Calu3 (cell line): Measurements from ENCODE around the gene NIT2. TPM values are rescaled to one million over a fixed set of nuclear protein-coding genes. Genes with fewer than 3 reads are reported as not detected.

ENCODE experiments used
- BruUV-seq: library from RNA; stranded (reverse); fragments of 400-500 nt; replicated peaks from 2 replicates; lab custom pipeline; 2021; lab: Mats Ljungman, UMichigan
- CTCF ChIA-PET: fragments of 300-600 bp; sonication (Branson Sonifier 250); formaldehyde crosslinking; loops from one replicate; lab custom pipeline; 2022; ENCODE audit warnings: antibody characterized with exemption; lab: Charles Lee
- DNase-seq: peaks from one replicate; pipeline ENCODE4 v3.0.0; 2022
- H3K27ac Mint-ChIP-seq: one replicate; pipeline ENCODE4 v1.8.0; 2022; ENCODE audit warnings: mixed read lengths; ENCODE audit not compliant: unreplicated experiment
- H3K27me3 Mint-ChIP-seq: one replicate; pipeline ENCODE4 v1.8.0; 2022; ENCODE audit warnings: mixed read lengths; ENCODE audit not compliant: unreplicated experiment
- H3K36me3 Mint-ChIP-seq: one replicate; pipeline ENCODE4 v1.8.0; 2022; ENCODE audit warnings: mild to moderate bottlenecking, moderate library complexity, mixed read lengths; ENCODE audit not compliant: insufficient read depth, unreplicated experiment
- H3K4me1 Mint-ChIP-seq: one replicate; pipeline ENCODE4 v1.8.0; 2022; ENCODE audit warnings: mild to moderate bottlenecking, low read depth, mixed read lengths; ENCODE audit not compliant: unreplicated experiment
- H3K4me3 Mint-ChIP-seq: one replicate; pipeline ENCODE4 v1.8.0; 2022; ENCODE audit warnings: mild to moderate bottlenecking, low read depth, moderate library complexity, mixed read lengths; ENCODE audit not compliant: unreplicated experiment
- H3K9me3 Mint-ChIP-seq: one replicate; pipeline ENCODE4 v1.8.0; 2022; ENCODE audit warnings: low read depth, mixed read lengths; ENCODE audit not compliant: unreplicated experiment
- CTCF ChIP-seq: fragments of 200-600 bp; IDR thresholded peaks from one replicate; pipeline ENCODE4 v1.8.0; 2022; ENCODE audit warnings: antibody characterized with exemption; ENCODE audit not compliant: unreplicated experiment
- intact Hi-C: fragments of 100-400 bp; cut with micrococcal nuclease; formaldehyde crosslinking; loops from one replicate; pipeline ENCODE4 v1.10.0; 2022; ENCODE audit not compliant: unreplicated experiment
- total RNA-seq: library from RNA; stranded (reverse); gene quantifications from 2 replicates; pipeline ENCODE4 v1.2.3, GENCODE V29; 2022

Gene NIT2
- total RNA-seq, 1 experiment from 2014 or later = 57.4 TPM

GRCh38 chr3:100352296-100353231 is 18.0 kb downstream of the NIT2 start:
- Mint-ChIP-seq H3K4me1 (no peaks in the 10 kb centered on the region), H3K36me3 (peaks cover 9% of the 10 kb centered on the region), H3K27ac (no peak overlapping the region), H3K27me3 (no peaks in the 10 kb centered on the region), H3K4me3 (no peak overlapping the region), H3K9me3 (no peaks in the 10 kb centered on the region)
- CTCF ChIA-PET = no interaction called here
- no TSS peak for BruUV-seq
- intact Hi-C loops = no loop called here
- no peak for DNase-seq
- TF ChIP-seq CTCF = no peak

GRCh38 chr3:100354850-100355249 is 20.3 kb downstream of the NIT2 start:
- BruUV-seq = no TSS peak
- peaks cover 3% of the 10 kb centered on the region for H3K36me3 Mint-ChIP-seq

GRCh38 chr3:100358413-100358812 is 23.9 kb downstream of the NIT2 start:
- no peak for DNase-seq
- H3K4me1 Mint-ChIP-seq = no peaks in the 10 kb centered on the region
- no TSS peak for BruUV-seq
- H3K27ac Mint-ChIP-seq = no peak overlapping the region
- H3K9me3 Mint-ChIP-seq = no peaks in the 10 kb centered on the region
- no peak for TF ChIP-seq CTCF
- H3K27me3 Mint-ChIP-seq = no peaks in the 10 kb centered on the region
- H3K36me3 Mint-ChIP-seq = peaks cover 7% of the 10 kb centered on the region
- H3K4me3 Mint-ChIP-seq = no peak overlapping the region
- CTCF ChIA-PET = no interaction called here
- intact Hi-C loops = no loop called here

More at GRCh38 chr3:100354850-100355249, 20.3 kb downstream of the NIT2 start:
- H3K4me1 Mint-ChIP-seq = no peaks in the 10 kb centered on the region
- intact Hi-C loops = no loop called here
- DNase-seq = no peak
- no peaks in the 10 kb centered on the region for H3K9me3 Mint-ChIP-seq
- TF ChIP-seq CTCF = no peak
- CTCF ChIA-PET = no interaction called here
- no peaks in the 10 kb centered on the region for H3K27me3 Mint-ChIP-seq
- H3K27ac Mint-ChIP-seq = no peak overlapping the region
- no peak overlapping the region for H3K4me3 Mint-ChIP-seq

GRCh38 chr3:100359035-100359434 is 24.5 kb downstream of the NIT2 start:
- intact Hi-C loops = no loop called here

More at GRCh38 chr3:100359035-100359434, 24.5 kb downstream of the NIT2 start:
- CTCF ChIA-PET = interaction anchor here (1.2 kb wide), 1 partner anchor 355 kb away, joined by 8 read pairs; no protein-coding TSS in a partner anchor
- H3K9me3 Mint-ChIP-seq = no peaks in the 10 kb centered on the region
- H3K27ac Mint-ChIP-seq = no peak overlapping the region
- H3K4me3 Mint-ChIP-seq = no peak overlapping the region
- no peak for TF ChIP-seq CTCF
- H3K27me3 Mint-ChIP-seq = no peaks in the 10 kb centered on the region
- peaks cover 7% of the 10 kb centered on the region for H3K36me3 Mint-ChIP-seq
- no peak for DNase-seq
- H3K4me1 Mint-ChIP-seq = no peaks in the 10 kb centered on the region
- BruUV-seq = no TSS peak
